SU-DHL-6 (cell line): ENCODE measurements around the gene NLN.

Source experiments
- H2AFZ ChIP-seq: fragments of 200-600 bp; sonication (generic); 2 replicates; pipeline ENCODE4 v1.6.1; 2014; ENCODE audit warnings: low read depth, mild to moderate bottlenecking, moderate library complexity, mixed read lengths, antibody characterized with exemption, low read length; ENCODE audit not compliant: severe bottlenecking
- H3F3A ChIP-seq: fragments of 200-600 bp; shearing (Covaris generic); 2 replicates; pipeline ENCODE4 v1.6.0; 2016; ENCODE audit warnings: antibody characterized with exemption, mild to moderate bottlenecking; ENCODE audit not compliant: insufficient read depth
- H3K27ac ChIP-seq: fragments of 200-600 bp; sonication (generic); 2 replicates; pipeline ENCODE4 v1.5.1; 2016; ENCODE audit warnings: low read depth, mild to moderate bottlenecking, low read length, moderate library complexity, mixed read lengths
- H3K27me3 ChIP-seq: fragments of 200-600 bp; sonication (generic), shearing (Covaris generic); 2 replicates; pipeline ENCODE4 v1.6.0; 2014; ENCODE audit warnings: mild to moderate bottlenecking, low read length
- H3K36me3 ChIP-seq: fragments of 200-600 bp; sonication (generic); 2 replicates; pipeline ENCODE4 v1.6.1; 2014; ENCODE audit warnings: mild to moderate bottlenecking, low read length, mixed read lengths
- H3K4me2 ChIP-seq: fragments of 300-600, 200-600 bp; shearing (Covaris generic), sonication (generic); 2 replicates; pipeline ENCODE4 v1.6.0; 2014; ENCODE audit warnings: low read length, low read depth, mild to moderate bottlenecking; ENCODE audit not compliant: poor library complexity, severe bottlenecking
- H3K4me3 ChIP-seq: fragments of 200-600 bp; sonication (generic); 2 replicates; pipeline ENCODE4 v1.5.1; 2014; ENCODE audit warnings: antibody characterized with exemption, low read length, mild to moderate bottlenecking, mixed read lengths; ENCODE audit not compliant: insufficient read depth, poor library complexity, severe bottlenecking
- H3K79me2 ChIP-seq: fragments of 200-600 bp; sonication (generic); 2 replicates; pipeline ENCODE4 v1.6.1; 2014; ENCODE audit warnings: mild to moderate bottlenecking, low read length, moderate library complexity; ENCODE audit not compliant: insufficient read depth
- H3K9ac ChIP-seq: fragments of 200-600 bp; sonication (generic); 2 replicates; pipeline ENCODE4 v1.7.0; 2014; ENCODE audit warnings: mild to moderate bottlenecking, low read length
- H3K9me2 ChIP-seq: fragments of 200-600 bp; sonication (generic); replicated peaks from 2 replicates; pipeline ENCODE4 v1.6.1; 2014; ENCODE audit warnings: low read length; ENCODE audit not compliant: insufficient read depth
- H3K9me3 ChIP-seq: fragments of 200-600 bp; sonication (generic); 2 replicates; pipeline ENCODE4 v1.6.1; 2014; ENCODE audit warnings: low read length, mixed read lengths; ENCODE audit not compliant: insufficient read depth
- H4K20me1 ChIP-seq: fragments of 200-600 bp; sonication (generic); 2 replicates; pipeline ENCODE4 v1.6.1; 2014; ENCODE audit warnings: low read depth, mild to moderate bottlenecking, antibody characterized with exemption, low read length, moderate library complexity, mixed read lengths
- EZH2phosphoT487 ChIP-seq: fragments of 200-600 bp; sonication (generic), shearing (Covaris generic); conservative IDR thresholded peaks from 2 replicates; pipeline ENCODE4 v1.6.1; 2018; ENCODE audit warnings: mild to moderate bottlenecking, antibody characterized with exemption, low read length, moderate library complexity, mixed read lengths
- TF ChIP-seq, protein P1 (sequence below): fragments of 200-600 bp; sonication (generic); IDR thresholded peaks from one replicate; pipeline ENCODE4 v1.5.1; 2017; ENCODE audit warnings: antibody characterized with exemption, mild to moderate bottlenecking, low read length, moderate library complexity; ENCODE audit not compliant: insufficient read depth, poor library complexity, severe bottlenecking

NLN gene

DNA sequence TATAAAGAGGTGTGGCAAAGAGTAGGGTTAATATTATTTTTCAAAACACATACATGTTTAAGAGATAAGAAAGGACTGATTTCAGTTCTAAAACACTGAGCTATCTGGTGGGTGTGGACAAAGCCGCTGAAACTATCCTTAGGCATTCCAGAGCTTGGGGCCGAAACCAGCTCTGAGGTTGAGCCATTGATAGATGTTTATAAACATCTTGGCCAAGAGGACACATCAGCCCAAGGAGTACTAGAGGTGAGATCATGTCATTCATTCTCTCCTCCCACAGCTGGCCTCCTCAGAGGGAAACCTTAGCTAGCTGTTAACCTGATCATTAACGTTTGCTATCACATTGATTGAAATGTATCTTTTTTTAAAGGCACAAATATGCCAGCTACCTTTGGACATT is 89.9 kb downstream of the NLN start:
- Histone ChIP-seq H3K4me2 (no peak overlapping the region), H2AFZ (no peak overlapping the region), H3K9me3 (no peaks in the 10 kb centered on the region), H3K79me2 (no peaks in the 10 kb centered on the region), H3K27ac (no peak overlapping the region), H3F3A (no peaks in the 10 kb centered on the region), H3K27me3 (no peaks in the 10 kb centered on the region), H3K9ac (no peak overlapping the region), H4K20me1 (no peaks in the 10 kb centered on the region), H3K36me3 (no peaks in the 10 kb centered on the region; the same call in 1 of the 2 replicates), H3K4me3 (no peak overlapping the region), H3K9me2 (no peaks in the 10 kb centered on the region)
- TF ChIP-seq EZH2phosphoT487 = no peak
- TF ChIP-seq, protein P1, sequence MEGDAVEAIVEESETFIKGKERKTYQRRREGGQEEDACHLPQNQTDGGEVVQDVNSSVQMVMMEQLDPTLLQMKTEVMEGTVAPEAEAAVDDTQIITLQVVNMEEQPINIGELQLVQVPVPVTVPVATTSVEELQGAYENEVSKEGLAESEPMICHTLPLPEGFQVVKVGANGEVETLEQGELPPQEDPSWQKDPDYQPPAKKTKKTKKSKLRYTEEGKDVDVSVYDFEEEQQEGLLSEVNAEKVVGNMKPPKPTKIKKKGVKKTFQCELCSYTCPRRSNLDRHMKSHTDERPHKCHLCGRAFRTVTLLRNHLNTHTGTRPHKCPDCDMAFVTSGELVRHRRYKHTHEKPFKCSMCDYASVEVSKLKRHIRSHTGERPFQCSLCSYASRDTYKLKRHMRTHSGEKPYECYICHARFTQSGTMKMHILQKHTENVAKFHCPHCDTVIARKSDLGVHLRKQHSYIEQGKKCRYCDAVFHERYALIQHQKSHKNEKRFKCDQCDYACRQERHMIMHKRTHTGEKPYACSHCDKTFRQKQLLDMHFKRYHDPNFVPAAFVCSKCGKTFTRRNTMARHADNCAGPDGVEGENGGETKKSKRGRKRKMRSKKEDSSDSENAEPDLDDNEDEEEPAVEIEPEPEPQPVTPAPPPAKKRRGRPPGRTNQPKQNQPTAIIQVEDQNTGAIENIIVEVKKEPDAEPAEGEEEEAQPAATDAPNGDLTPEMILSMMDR = no peak

DNA sequence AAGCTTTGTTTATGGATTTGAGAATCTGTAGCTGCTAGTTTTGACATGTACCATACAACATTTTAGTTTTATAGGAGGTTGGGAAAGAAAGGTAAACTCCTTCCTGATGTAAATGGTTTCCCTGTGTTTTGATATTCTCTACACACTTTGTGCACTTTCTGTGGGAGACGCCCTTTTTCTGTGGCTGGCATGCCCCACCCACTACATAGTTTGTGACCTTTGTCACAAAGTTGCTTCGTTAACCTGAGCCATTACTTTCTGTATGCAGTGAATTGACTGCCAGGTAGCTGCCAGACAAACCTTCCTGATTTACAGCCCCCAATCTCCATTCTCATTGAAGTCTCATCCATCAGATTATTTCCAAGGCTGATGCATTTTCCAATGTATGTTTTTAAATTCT is 90.6 kb downstream of the NLN start:
- H3K27ac ChIP-seq = no peak overlapping the region
- no peaks in the 10 kb centered on the region for H3F3A ChIP-seq
- H3K79me2 ChIP-seq = no peaks in the 10 kb centered on the region
- H2AFZ ChIP-seq = no peak overlapping the region
- no peaks in the 10 kb centered on the region for H3K9me3 ChIP-seq
- no peaks in the 10 kb centered on the region; the same call in 1 of the 2 replicates for H3K36me3 ChIP-seq
- no peaks in the 10 kb centered on the region for H3K9me2 ChIP-seq
- no peaks in the 10 kb centered on the region for H4K20me1 ChIP-seq
- no peaks in the 10 kb centered on the region for H3K27me3 ChIP-seq
- TF ChIP-seq, protein P1 = no peak
- TF ChIP-seq EZH2phosphoT487 = no peak
- no peak overlapping the region for H3K4me3 ChIP-seq
- no peak overlapping the region for H3K9ac ChIP-seq
- H3K4me2 ChIP-seq = no peak overlapping the region

DNA sequence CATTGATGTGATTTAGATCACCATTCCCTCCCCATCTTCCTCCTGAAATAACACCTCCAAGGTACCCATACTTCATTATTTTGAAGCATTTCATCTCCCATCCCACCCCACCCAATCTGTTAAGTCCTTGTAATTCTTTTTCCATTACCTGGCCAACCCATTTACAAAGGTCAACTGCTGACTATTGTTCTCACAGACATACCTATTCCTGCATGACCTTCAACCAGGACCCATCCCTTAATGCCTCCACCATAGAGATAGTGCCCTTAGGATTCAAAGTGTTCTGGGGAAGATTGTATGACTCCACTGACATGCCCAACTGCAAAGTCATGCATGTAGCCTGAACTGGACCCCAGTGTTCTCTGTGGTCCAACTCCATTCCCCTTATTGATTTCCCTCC is 91.2 kb downstream of the NLN start:
- H3K9me3 ChIP-seq = no peaks in the 10 kb centered on the region
- no peak overlapping the region for H3K4me3 ChIP-seq
- no peaks in the 10 kb centered on the region for H3K27me3 ChIP-seq
- H2AFZ ChIP-seq = no peak overlapping the region
- no peaks in the 10 kb centered on the region for H3K79me2 ChIP-seq
- no peak for TF ChIP-seq EZH2phosphoT487
- TF ChIP-seq, protein P1 = no peak
- no peak overlapping the region for H3K4me2 ChIP-seq
- no peaks in the 10 kb centered on the region for H3F3A ChIP-seq
- no peaks in the 10 kb centered on the region; the same call in 1 of the 2 replicates for H3K36me3 ChIP-seq
- no peak overlapping the region for H3K27ac ChIP-seq
- no peaks in the 10 kb centered on the region for H3K9me2 ChIP-seq
- H3K9ac ChIP-seq = no peak overlapping the region
- H4K20me1 ChIP-seq = no peaks in the 10 kb centered on the region

DNA sequence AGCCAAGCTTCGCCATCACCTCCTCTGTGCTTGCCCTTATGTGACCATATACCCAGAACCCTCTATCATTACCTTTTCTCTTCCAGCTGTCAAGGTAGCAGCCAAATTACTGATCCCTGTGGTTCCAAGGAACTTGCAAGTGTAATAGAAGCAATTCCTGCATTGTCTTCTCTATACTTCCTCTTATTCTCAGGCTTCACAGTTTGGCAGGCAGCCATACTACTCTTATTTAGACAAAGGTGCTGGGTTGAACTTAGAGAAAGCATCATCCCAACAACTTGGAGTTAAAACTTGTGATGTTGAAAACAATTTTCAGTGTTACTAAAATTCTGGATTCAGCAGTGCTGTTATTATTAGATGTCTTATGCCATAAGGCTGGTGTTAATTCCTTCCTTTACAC is 93.2 kb downstream of the NLN start:
- Histone ChIP-seq H4K20me1 (no peaks in the 10 kb centered on the region), H3K4me3 (no peak overlapping the region), H3K9me2 (no peaks in the 10 kb centered on the region), H2AFZ (no peak overlapping the region), H3K27ac (no peak overlapping the region), H3K4me2 (no peak overlapping the region), H3K9me3 (no peaks in the 10 kb centered on the region), H3K36me3 (no peaks in the 10 kb centered on the region; the same call in 1 of the 2 replicates), H3K27me3 (no peaks in the 10 kb centered on the region), H3F3A (no peaks in the 10 kb centered on the region), H3K79me2 (no peaks in the 10 kb centered on the region), H3K9ac (no peak overlapping the region)
- TF ChIP-seq, protein P1 = no peak
- TF ChIP-seq EZH2phosphoT487 = no peak
